SK-N-SH (cell line): ENCODE results near the gene CCDC177. TPM values are rescaled to one million over a fixed set of nuclear protein-coding genes. Genes with fewer than 3 reads are reported as not detected.

ENCODE experiments used
- CTCF ChIA-PET: fragments of 300-600, 350-600 bp; formaldehyde crosslinking; extraction: SDS; loops from one replicate; lab custom pipeline; 2021; lab: Yijun Ruan, JAX
- POLR2A ChIA-PET: fragments of 350-600 bp; sonication (Branson Sonifier 250); formaldehyde crosslinking; extraction: SDS; loops from one replicate; lab custom pipeline; 2020; ENCODE audit warnings: antibody characterized with exemption, inconsistent platforms; lab: Yijun Ruan, JAX
- DNase-seq: peaks from one replicate; pipeline ENCODE4 v3.0.0; 2012
- H2AFZ ChIP-seq: fragments of 200-600 bp; sonication (generic); 2 replicates; pipeline ENCODE4 v1.8.1; 2016; ENCODE audit warnings: antibody characterized with exemption, mild to moderate bottlenecking, low read depth
- H3F3A ChIP-seq: fragments of 200-600 bp; sonication (generic); replicated peaks from 2 replicates; pipeline ENCODE3; 2016; ENCODE audit warnings: antibody characterized with exemption, mild to moderate bottlenecking; ENCODE audit not compliant: insufficient read depth
- H3K27ac ChIP-seq, 2 experiments: fragments of 200-500 bp in 1 of 2; fragments of 200-600 bp in 1 of 2; sonication (Bioruptor generic) in 1 of 2; sonication (generic), shearing (Covaris generic) in 1 of 2; 2 replicates each; pipeline versions ENCODE4 v1.5.1 to v1.6.1; 2014 to 2016; ENCODE audit warnings: low read depth in 2 of 2, inconsistent platforms in 1 of 2, low read length in 1 of 2, mild to moderate bottlenecking in 1 of 2, mixed read lengths in 1 of 2
- H3K27me3 ChIP-seq: fragments of 200-600 bp; sonication (generic), shearing (Covaris generic); 2 replicates; pipeline ENCODE4 v1.6.1; 2016; ENCODE audit warnings: mixed run types; ENCODE audit not compliant: insufficient read depth
- H3K36me3 ChIP-seq, 2 experiments: fragments of 200-500 bp in 1 of 2; fragments of 200-600 bp in 1 of 2; sonication (Bioruptor generic) in 1 of 2; sonication (generic) in 1 of 2; replicated peaks in 1 of 2; 2 replicates each; pipeline versions ENCODE3 to v1.5.1; 2014 to 2016; ENCODE audit warnings: low read length in 1 of 2, mild to moderate bottlenecking in 1 of 2; ENCODE audit not compliant: insufficient read depth in 2 of 2, control insufficient read depth in 1 of 2
- H3K4me1 ChIP-seq, 2 experiments: fragments of 200-500 bp in 1 of 2; fragments of 200-600 bp in 1 of 2; sonication (Bioruptor generic) in 1 of 2; sonication (generic), shearing (Covaris generic) in 1 of 2; 2 replicates each; pipeline versions ENCODE4 v1.5.1 to v1.6.1; 2014 to 2016; ENCODE audit warnings: low read depth in 1 of 2, low read length in 1 of 2, mixed run types in 1 of 2; ENCODE audit not compliant: insufficient read depth in 2 of 2, control insufficient read depth in 1 of 2
- H3K4me2 ChIP-seq: fragments of 200-600 bp; sonication (generic), shearing (Covaris generic); 2 replicates; pipeline ENCODE4 v1.6.1; 2017; ENCODE audit warnings: mixed run types
- H3K4me3 ChIP-seq, 2 experiments: fragments of 200-500 bp in 1 of 2; fragments of 200-600 bp in 1 of 2; sonication (Bioruptor generic) in 1 of 2; sonication (generic), shearing (Covaris generic) in 1 of 2; 2 replicates each; pipeline versions ENCODE4 v1.5.1 to v1.8.1; 2014 to 2016; ENCODE audit warnings: low read depth in 2 of 2, inconsistent platforms in 1 of 2, low read length in 1 of 2, mild to moderate bottlenecking in 1 of 2, mixed read lengths in 1 of 2, moderate library complexity in 1 of 2
- H3K79me2 ChIP-seq: fragments of 200-600 bp; sonication (generic); 2 replicates; pipeline ENCODE4 v1.8.1; 2017; ENCODE audit warnings: mild to moderate bottlenecking; ENCODE audit not compliant: insufficient read depth
- H3K9ac ChIP-seq: fragments of 200-600 bp; sonication (generic); 2 replicates; pipeline ENCODE4 v1.6.1; 2017; ENCODE audit warnings: mixed run types
- H3K9me2 ChIP-seq: fragments of 200-600 bp; sonication (generic); 2 replicates; pipeline ENCODE4 v1.6.1; 2017; ENCODE audit warnings: mixed run types
- H3K9me3 ChIP-seq: fragments of 200-600 bp; sonication (generic); 2 replicates; pipeline ENCODE4 v1.6.1; 2017; ENCODE audit warnings: mixed run types, mild to moderate bottlenecking, moderate library complexity
- H4K20me1 ChIP-seq: fragments of 200-600 bp; sonication (generic); 2 replicates; pipeline ENCODE4 v1.6.1; 2017; ENCODE audit warnings: mild to moderate bottlenecking, mixed run types; ENCODE audit not compliant: insufficient read depth
- CTCF ChIP-seq: fragments of 200-600 bp; sonication (generic); IDR thresholded peaks from 2 replicates; pipeline ENCODE4 v1.6.1; 2017; ENCODE audit warnings: antibody characterized with exemption, mild to moderate bottlenecking, moderate library complexity
- ELF1 ChIP-seq: IDR thresholded peaks from 2 replicates; pipeline ENCODE4 v1.4.0; 2012
- EP300 ChIP-seq, 2 experiments: IDR thresholded peaks; 2 replicates each; pipeline versions ENCODE4 v1.4.0 to v1.6.1; 2012; ENCODE audit warnings: borderline replicate concordance in 1 of 2, low read depth in 1 of 2, low read length in 1 of 2
- EZH2phosphoT487 ChIP-seq: fragments of 200-600 bp; sonication (generic); IDR thresholded peaks from 2 replicates; pipeline ENCODE4 v1.6.1; 2017; ENCODE audit warnings: low read depth, mixed run types, mild to moderate bottlenecking, antibody characterized with exemption, moderate library complexity, borderline replicate concordance
- FOSL2 ChIP-seq: IDR thresholded peaks from 2 replicates; pipeline ENCODE4 v1.4.0; 2012; ENCODE audit warnings: low read depth, mild to moderate bottlenecking, moderate library complexity, borderline replicate concordance
- FOXJ3 ChIP-seq: sonication (generic); formaldehyde crosslinking; IDR thresholded peaks from 2 replicates; pipeline ENCODE4 v1.5.1; 2020; ENCODE audit warnings: mild to moderate bottlenecking, missing genetic modification reagents
- FOXM1 ChIP-seq: IDR thresholded peaks from 2 replicates; pipeline ENCODE4 v1.4.0; 2012; ENCODE audit warnings: low read depth, mild to moderate bottlenecking
- GABPA ChIP-seq: IDR thresholded peaks from 2 replicates; pipeline ENCODE4 v1.4.0; 2012; ENCODE audit warnings: low read depth, mild to moderate bottlenecking
- IRF3 ChIP-seq: fragments of 150-350 bp; IDR thresholded peaks from 2 replicates; pipeline ENCODE4 v1.6.1; 2016; ENCODE audit warnings: mild to moderate bottlenecking, low read depth, low read length
- MAX ChIP-seq: IDR thresholded peaks from 2 replicates; pipeline ENCODE4 v1.4.0; 2012; ENCODE audit warnings: low read depth
- MEF2A ChIP-seq: IDR thresholded peaks from 2 replicates; pipeline ENCODE4 v1.4.0; 2012; ENCODE audit warnings: low read depth, borderline replicate concordance
- NFIC ChIP-seq: IDR thresholded peaks from 2 replicates; pipeline ENCODE4 v1.4.0; 2012; ENCODE audit warnings: borderline replicate concordance
- PBX3 ChIP-seq: IDR thresholded peaks from 2 replicates; pipeline ENCODE4; 2012
- REST ChIP-seq: IDR thresholded peaks from 2 replicates; pipeline ENCODE4 v1.6.1; 2012; ENCODE audit warnings: mild to moderate bottlenecking, low read depth, low read length, moderate library complexity
- RXRA ChIP-seq: IDR thresholded peaks from 2 replicates; pipeline ENCODE4 v1.4.0; 2012; ENCODE audit warnings: low read depth, mild to moderate bottlenecking, borderline replicate concordance
- TAF1 ChIP-seq: IDR thresholded peaks from 2 replicates; pipeline ENCODE4 v1.6.1; 2012; ENCODE audit warnings: low read depth, mild to moderate bottlenecking, low read length, moderate library complexity, borderline replicate concordance
- USF2 ChIP-seq: fragments of 150-350 bp; IDR thresholded peaks from 2 replicates; pipeline ENCODE4 v1.6.1; 2017; ENCODE audit warnings: antibody characterized with exemption, low read length, low read depth, borderline replicate concordance
- WGBS: methylation state at CpG from one replicate; pipeline ENCODE4 v1.1.6; 2017; ENCODE audit warnings: low lambda C conversion rate; 5-methylcytosine and 5-hydroxymethylcytosine counted together
- polyA plus RNA-seq, 3 experiments: library from polyadenylated mRNA; depleted of rRNA; stranded (reverse); fragments of >200 nt; gene quantifications; 2 replicates each; pipeline ENCODE4 v1.2.3, GENCODE V29; 2012

CCDC177 gene
- polyA plus RNA-seq, 1 of the 3 experiments (the other 2 are of a cell fraction): not detected

- Histone ChIP-seq H3K4me2 (no peak overlapping the region), H3K4me3 (no peak overlapping the region), H2AFZ (no peak overlapping the region), H3K36me3 (no peaks in the 10 kb centered on the region), H3K79me2 (no peaks in the 10 kb centered on the region), H3K27ac (no peak overlapping the region), H3F3A (no peaks in the 10 kb centered on the region), H3K27me3 (peaks cover 4% of the 10 kb centered on the region; the same call in 1 of the 2 replicates), H3K9ac (no peak overlapping the region), H3K9me3 (no peaks in the 10 kb centered on the region), H3K4me1 (no peaks in the 10 kb centered on the region), H4K20me1 (no peaks in the 10 kb centered on the region), H3K9me2 (no peaks in the 10 kb centered on the region)
- CTCF ChIA-PET: interaction anchor here (1.5 to 7.1 kb wide), 3 partner anchors 9 to 146 kb away, joined by 3 to 107 read pairs (median 69); partner anchors contain the start of gene CCDC177
- POLR2A ChIA-PET: no interaction called here
- DNase-seq: no peak
- WGBS: 91% methylated on average over 1 of the region's 1 CpG
- TF ChIP-seq MAX (no peak), IRF3 (no peak), ELF1 (no peak), FOSL2 (no peak), EZH2phosphoT487 (no peak), MEF2A (no peak), GABPA (no peak), REST (no peak)
Measured at GRCh38 chr14:69582212-69582611, 7.5 kb upstream of the CCDC177 start.

- Histone ChIP-seq H3K9me2 (no peaks in the 10 kb centered on the region), H3K9ac (no peak overlapping the region), H3K4me2 (no peak overlapping the region), H3F3A (no peaks in the 10 kb centered on the region), H4K20me1 (no peaks in the 10 kb centered on the region), H3K27ac (no peak overlapping the region), H3K36me3 (no peaks in the 10 kb centered on the region), H2AFZ (no peak overlapping the region), H3K79me2 (no peaks in the 10 kb centered on the region), H3K27me3 (peaks cover 6% of the 10 kb centered on the region; the same call in 1 of the 2 replicates), H3K9me3 (no peaks in the 10 kb centered on the region), H3K4me3 (no peak overlapping the region)
- CTCF ChIA-PET: interaction anchor here (1.2 to 12.6 kb wide), 6 partner anchors 10 to 145 kb away, joined by 3 to 368 read pairs (median 10); no protein-coding TSS in a partner anchor
- no peak for DNase-seq
- TF ChIP-seq TAF1: no peak
- TF ChIP-seq CTCF: no peak
- TF ChIP-seq RXRA: no peak
- TF ChIP-seq EP300 (IDR thresholded peaks at IDR 0.05; ENCODE audit: borderline replicate concordance in 1 of 2, low read depth in 1 of 2, low read length in 1 of 2): no peak
- no peak for TF ChIP-seq NFIC
- TF ChIP-seq FOSL2: no peak
- no peak for TF ChIP-seq FOXJ3 (CRISPR knock-in tag)
- TF ChIP-seq USF2: no peak
- no peak for TF ChIP-seq PBX3
- no peak for TF ChIP-seq FOXM1
- TF ChIP-seq, all 33 proteins: peak for 0
- 70% methylated on average over 7 of the region's 7 CpGs for WGBS
- no peaks in the 10 kb centered on the region for H3K4me1 ChIP-seq
- POLR2A ChIA-PET: no interaction called here
Measured at GRCh38 chr14:69581316-69581935, 6.8 kb upstream of the CCDC177 start.
